Measurements from ENCODE around the gene IP6K1. TPM values are rescaled to one million over a fixed set of nuclear protein-coding genes. Genes with fewer than 3 reads are reported as not detected.

IP6K1 gene
- total and polyA plus RNA-seq, 10 of the 15 experiments (the other 5 are each of a cell fraction or from before 2014, with no cell fraction given): 1.3 to 30.6 (median 18.2) TPM

GRCh38 chr3:49722896-49723295 is 63.4 kb downstream of the IP6K1 start:
- RAD21 ChIA-PET (ENCODE audit: unreplicated experiment): no interaction called here
- Histone ChIP-seq H3K4me3 (peak overlapping the region; percentile 87), H2AFZ (ENCODE audit: control insufficient read depth, low read depth, low read length) (peak overlapping the region; percentile 59), H3K4me1 (ENCODE audit: control insufficient read depth, insufficient read depth, low read length) (peaks cover 21% of the 10 kb centered on the region), H3K36me3 (ENCODE audit: control insufficient read depth in 2 of 2, insufficient read depth in 2 of 2, low read length in 1 of 2) (peaks cover 3 to 22% of the 10 kb centered on the region in 2 experiments), H3K9ac (ENCODE audit: control insufficient read depth, insufficient read depth, low read length) (peak overlapping the region; percentile 100), H3K4me2 (ENCODE audit: control insufficient read depth, insufficient read depth) (peak overlapping the region; percentile 77), H3K79me2 (ENCODE audit: control insufficient read depth, insufficient read depth, low read length) (peaks cover 20% of the 10 kb centered on the region), H4K20me1 (ENCODE audit: control insufficient read depth, insufficient read depth) (no peaks in the 10 kb centered on the region), H3K27ac (ENCODE audit: control insufficient read depth, insufficient read depth) (peak overlapping the region; percentile 93), H3K27me3 (replicated peaks in 1 of 2; ENCODE audit: control insufficient read depth in 2 of 2, insufficient read depth in 2 of 2, low read length in 1 of 2) (no peaks in the 10 kb centered on the region), H3K9me3 (replicated peaks; ENCODE audit: control insufficient read depth, insufficient read depth, low read length) (no peaks in the 10 kb centered on the region; the same call in 2 of the 3 replicates)
- TF ChIP-seq SUPT20H (IDR thresholded peaks at IDR 0.05; ENCODE audit: borderline replicate concordance, control insufficient read depth, low read depth, low read length) (no peak), RAD51 (IDR thresholded peaks at IDR 0.05) (no peak), ZBTB4 (CRISPR knock-in tag; IDR thresholded peaks at IDR 0.05) (no peak)
- 52% methylated on average over 8 of the region's 8 CpGs for WGBS (ENCODE audit: insufficient coverage, insufficient replicate concordance, low lambda C conversion rate, missing lambda C conversion rate)
- FAIRE-seq (no peak), ATAC-seq (no peak), DNase-seq (ENCODE audit: low read depth, low spot score) (no peak)
- CTCF ChIA-PET: interaction anchor here (0.9 to 1.7 kb wide), 2 partner anchors 117 to 183 kb away, joined by 4 to 8 read pairs; no protein-coding TSS in a partner anchor
- in situ Hi-C loops (cut with MboI) (no loop called here), intact Hi-C loops (cut with micrococcal nuclease; ENCODE audit: unreplicated experiment) (loop anchor here (5.0 kb wide), 2 partner anchors 64 to 114 kb away; partner anchors contain the start of gene IP6K1)
- SMC1A ChIA-PET (ENCODE audit: uncharacterized antibody, unreplicated experiment): no interaction called here
- POLR2A ChIA-PET: interaction anchor here (1.1 kb wide), 1 partner anchor 22 kb away, joined by 3 read pairs; no protein-coding TSS in a partner anchor
- BruUV-seq (replicated peaks): no TSS peak
